Measurements from ENCODE around the gene RAET1L.

- TF ChIP-seq CTCF (IDR thresholded peaks at IDR 0.05): no peak
- TF ChIP-seq POLR2A (IDR thresholded peaks at IDR 0.05): no peak
- TF ChIP-seq POLR2AphosphoS5 (IDR thresholded peaks at IDR 0.05): no peak
Observed at GRCh38 chr6:150043501-150044412, 18.4 kb upstream of the RAET1L start.

Measured in breast epithelium (tissue), 3 donors.